K562 (cell line): Measurements from ENCODE around the gene NTF4. TPM values are rescaled to one million over a fixed set of nuclear protein-coding genes. Genes with fewer than 3 reads are reported as not detected.

Source experiments
- ATAC-seq: fragments of 200-7000 bp; cut with Tn5 transposase; 3 replicates; pipeline ENCODE4 v1.9.1; 2020; ENCODE audit warnings: moderate library complexity
- BruUV-seq: library from RNA; stranded (reverse); fragments of 400-500 nt; replicated peaks from 2 replicates; lab custom pipeline; 2021; lab: Mats Ljungman, UMichigan
- CTCF ChIA-PET: fragments of 300-600 bp; formaldehyde crosslinking; extraction: SDS; loops from one replicate; lab custom pipeline; 2021; ENCODE audit warnings: low intra/inter-chr PET ratio; lab: Yijun Ruan, JAX
- POLR2A ChIA-PET: fragments of 300-600, 350-650 bp; sonication (Branson Sonifier 250); formaldehyde crosslinking; extraction: SDS; loops from one replicate; lab custom pipeline; 2021; ENCODE audit warnings: antibody characterized with exemption, inconsistent platforms; lab: Yijun Ruan, JAX
- DNase-seq, 4 experiments: peaks; one replicate each; pipeline versions ENCODE4 v3.0.0 to v3.0.0-alpha.2; 2011 to 2018; ENCODE audit warnings: low spot score in 3 of 4, mixed read lengths in 3 of 4; ENCODE audit errors: extremely low read depth in 1 of 4
- FAIRE-seq: peaks from 2 replicates; lab custom pipeline; 2011; peaks lifted over from hg19 to GRCh38; lab: Jason Lieb, UNC
- H2AFZ ChIP-seq: 2 replicates; pipeline ENCODE4 v1.6.0; 2011; ENCODE audit warnings: low read depth, low read length, control low read depth, inconsistent platforms
- H3K27ac ChIP-seq: fragments of 200-600 bp; 3 replicates; pipeline ENCODE4 v1.8.0; 2011; ENCODE audit warnings: low read depth, mild to moderate bottlenecking, control low read depth, inconsistent platforms, low read length, moderate library complexity, mixed read lengths; ENCODE audit errors: extremely low read depth
- H3K27me3 ChIP-seq, 2 experiments: fragments of 300-600 bp in 1 of 2; 2 replicates in 1 of 2; 3 replicates in 1 of 2; pipeline versions ENCODE4 v1.6.0 to v1.8.0; 2011; ENCODE audit warnings: inconsistent platforms in 2 of 2, low read length in 2 of 2, mild to moderate bottlenecking in 1 of 2, mixed read lengths in 1 of 2, moderate library complexity in 1 of 2; ENCODE audit not compliant: control insufficient read depth in 2 of 2, insufficient read depth in 2 of 2
- H3K36me3 ChIP-seq: fragments of 300-600 bp; 3 replicates; pipeline ENCODE4 v1.8.0; 2011; ENCODE audit warnings: mild to moderate bottlenecking, low read length, inconsistent platforms; ENCODE audit not compliant: control insufficient read depth, insufficient read depth
- H3K4me1 ChIP-seq, 2 experiments: fragments of 200-600 bp in 1 of 2; replicated peaks in 1 of 2; 2 replicates in 1 of 2; 3 replicates in 1 of 2; pipeline versions ENCODE4 v1.5.1 to v1.8.0; 2011; ENCODE audit warnings: inconsistent platforms in 2 of 2, low read length in 2 of 2, mild to moderate bottlenecking in 1 of 2, mixed read lengths in 1 of 2, moderate library complexity in 1 of 2; ENCODE audit not compliant: control insufficient read depth in 2 of 2, insufficient read depth in 2 of 2
- H3K4me2 ChIP-seq: 2 replicates; pipeline ENCODE4 v1.6.1; 2011; ENCODE audit warnings: low read length, control low read depth, inconsistent platforms, mixed read lengths; ENCODE audit not compliant: insufficient read depth
- H3K4me3 ChIP-seq: fragments of 200-600 bp; sonication (generic), shearing (Covaris generic); 2 replicates; pipeline ENCODE4 v1.5.1; 2016; ENCODE audit warnings: control low read depth, inconsistent platforms
- H3K79me2 ChIP-seq: fragments of 200-600 bp; 3 replicates; pipeline ENCODE4 v1.8.0; 2011; ENCODE audit warnings: low read length, inconsistent platforms; ENCODE audit not compliant: control insufficient read depth, insufficient read depth
- H3K9ac ChIP-seq, 2 experiments: 2 replicates each; pipeline versions ENCODE4 v1.6.0 to v1.6.1; 2011; ENCODE audit warnings: low read depth in 2 of 2, low read length in 2 of 2, control low read depth in 1 of 2, inconsistent platforms in 1 of 2, mild to moderate bottlenecking in 1 of 2, mixed read lengths in 1 of 2; ENCODE audit not compliant: insufficient read depth in 1 of 2
- H3K9me1 ChIP-seq: one replicate; pipeline ENCODE4 v1.6.0; 2011; ENCODE audit warnings: inconsistent platforms, mild to moderate bottlenecking, low read length, moderate library complexity; ENCODE audit not compliant: control insufficient read depth, insufficient read depth
- H3K9me3 ChIP-seq: replicated peaks from 2 replicates; pipeline ENCODE4 v1.5.1; 2011; ENCODE audit warnings: low read depth, low read length, inconsistent platforms; ENCODE audit not compliant: control insufficient read depth, insufficient read depth
- H4K20me1 ChIP-seq: replicated peaks from 2 replicates; pipeline ENCODE4 v1.6.1; 2011; ENCODE audit warnings: low read length, inconsistent platforms, mixed read lengths; ENCODE audit not compliant: control insufficient read depth, insufficient read depth
- C11orf30 ChIP-seq: fragments of 450-650 bp; IDR thresholded peaks from 2 replicates; pipeline ENCODE4 v1.6.1; 2016; ENCODE audit warnings: low read depth, mild to moderate bottlenecking
- DNMT1 ChIP-seq: fragments of 450-650 bp; IDR thresholded peaks from 2 replicates; pipeline ENCODE4 v1.6.1; 2016; ENCODE audit warnings: antibody characterized with exemption, mild to moderate bottlenecking
- FOSL1 ChIP-seq: fragments of 200-800 bp; sonication (Bioruptor generic); conservative IDR thresholded peaks from 2 replicates; pipeline ENCODE4 v1.6.1; 2016; ENCODE audit warnings: missing genetic modification characterization, missing compliant biosample characterization
- HOXB6 ChIP-seq: fragments of 250-450 bp; sonication (Bioruptor Pico); IDR thresholded peaks from 2 replicates; pipeline ENCODE4 v1.5.1; 2022; ENCODE audit warnings: mild to moderate bottlenecking, borderline replicate concordance
- IRF2 ChIP-seq: sonication (generic); formaldehyde crosslinking; IDR thresholded peaks from 2 replicates; pipeline ENCODE4 v1.8.1; 2022; ENCODE audit warnings: mild to moderate bottlenecking, missing genetic modification reagents
- SMAD3 ChIP-seq: fragments of 450-650 bp; formaldehyde crosslinking; conservative IDR thresholded peaks from 2 replicates; pipeline ENCODE4 v1.4.0; 2020; ENCODE audit warnings: mild to moderate bottlenecking
- SRSF1 ChIP-seq: fragments of 200-400 bp; formaldehyde crosslinking; IDR thresholded peaks from 2 replicates; pipeline ENCODE4 v1.6.1; 2017; ENCODE audit warnings: mild to moderate bottlenecking, low read depth, low read length, moderate library complexity
- TAF1 ChIP-seq: IDR thresholded peaks from 2 replicates; pipeline ENCODE4 v1.6.1; 2011; ENCODE audit warnings: mild to moderate bottlenecking, low read length, moderate library complexity; ENCODE audit not compliant: insufficient read depth, control insufficient read depth, severe bottlenecking; ENCODE audit errors: extremely low read depth
- ZNF175 ChIP-seq: fragments of 200-800 bp; sonication (Bioruptor generic); IDR thresholded peaks from 2 replicates; pipeline ENCODE4 v1.6.1; 2016; ENCODE audit warnings: low read depth, mild to moderate bottlenecking, missing genetic modification characterization, missing compliant biosample characterization
- ZNF785 ChIP-seq: fragments of 250-450 bp; sonication (Bioruptor Pico); IDR thresholded peaks from 2 replicates; pipeline ENCODE4 v1.4.0; 2020; ENCODE audit warnings: mild to moderate bottlenecking
- ZSCAN29 ChIP-seq: fragments of 450-650 bp; IDR thresholded peaks from 2 replicates; pipeline ENCODE4 v1.6.1; 2017
- WGBS: fragments of 100-300 bp; shearing (Covaris generic); methylation state at CpG from one replicate; pipeline ENCODE4 v1.1.6; 2016; ENCODE audit warnings: low coverage, mixed read lengths; ENCODE audit not compliant: insufficient coverage; ENCODE audit errors: missing lambda C conversion rate; 5-methylcytosine and 5-hydroxymethylcytosine counted together
- in situ Hi-C: fragments of 300-500 bp; cut with MboI; formaldehyde crosslinking; loops from 4 replicates; pipeline ENCODE4 v1.15.0; 2018; ENCODE audit warnings: inconsistent platforms, mixed read lengths
- intact Hi-C: fragments of 100-400 bp; cut with micrococcal nuclease; formaldehyde crosslinking; loops from 2 replicates; pipeline ENCODE4 v1.14.2; 2022
- polyA plus RNA-seq, 8 experiments: library from polyadenylated mRNA; depleted of rRNA in 4 of 8; stranded (reverse) in 5 of 8; unstranded in 3 of 8; fragments of >200 nt; fragmentation: Nextera tagmentation in 2 of 8; fragmentation: Illumina TruSeq in 1 of 8; extraction: Ambion mirVana in 2 of 8; extraction: Trizol in 1 of 8; gene quantifications; 2 replicates each; pipeline versions ENCODE4 v1.2.1 to v1.2.3, GENCODE V29; 2011 to 2014; ENCODE audit warnings: inconsistent platforms in 1 of 8, missing spikeins in 1 of 8
- total RNA-seq, 7 experiments: library from RNA; depleted of rRNA in 6 of 7; stranded (reverse); fragments of >200 nt in 6 of 7; fragmentation: Illumina TruSeq in 2 of 7; extraction: Trizol in 2 of 7; gene quantifications; 2 replicates each; pipeline versions ENCODE4 v1.2.1 to v1.2.3, GENCODE V29; 2011 to 2021; ENCODE audit warnings: low replicate concordance in 1 of 7
- TF ChIP-seq, protein P1 (sequence below), 2 experiments: IDR thresholded peaks; 2 replicates each; pipeline ENCODE4 v1.6.1; 2012; ENCODE audit warnings: improper control_type of control experiment in 2 of 2, low read depth in 2 of 2, low read length in 2 of 2, borderline replicate concordance in 1 of 2
- TF ChIP-seq, protein P2 (sequence below): fragments of 450-650 bp; formaldehyde crosslinking; IDR thresholded peaks from 2 replicates; pipeline ENCODE4 v1.4.0; 2020; ENCODE audit warnings: mild to moderate bottlenecking, mixed read lengths

NTF4 gene
- total and polyA plus RNA-seq, 9 of the 15 experiments (the other 6 are each of a cell fraction or from before 2014, with no cell fraction given), result not detected

- TF ChIP-seq, protein P1, sequence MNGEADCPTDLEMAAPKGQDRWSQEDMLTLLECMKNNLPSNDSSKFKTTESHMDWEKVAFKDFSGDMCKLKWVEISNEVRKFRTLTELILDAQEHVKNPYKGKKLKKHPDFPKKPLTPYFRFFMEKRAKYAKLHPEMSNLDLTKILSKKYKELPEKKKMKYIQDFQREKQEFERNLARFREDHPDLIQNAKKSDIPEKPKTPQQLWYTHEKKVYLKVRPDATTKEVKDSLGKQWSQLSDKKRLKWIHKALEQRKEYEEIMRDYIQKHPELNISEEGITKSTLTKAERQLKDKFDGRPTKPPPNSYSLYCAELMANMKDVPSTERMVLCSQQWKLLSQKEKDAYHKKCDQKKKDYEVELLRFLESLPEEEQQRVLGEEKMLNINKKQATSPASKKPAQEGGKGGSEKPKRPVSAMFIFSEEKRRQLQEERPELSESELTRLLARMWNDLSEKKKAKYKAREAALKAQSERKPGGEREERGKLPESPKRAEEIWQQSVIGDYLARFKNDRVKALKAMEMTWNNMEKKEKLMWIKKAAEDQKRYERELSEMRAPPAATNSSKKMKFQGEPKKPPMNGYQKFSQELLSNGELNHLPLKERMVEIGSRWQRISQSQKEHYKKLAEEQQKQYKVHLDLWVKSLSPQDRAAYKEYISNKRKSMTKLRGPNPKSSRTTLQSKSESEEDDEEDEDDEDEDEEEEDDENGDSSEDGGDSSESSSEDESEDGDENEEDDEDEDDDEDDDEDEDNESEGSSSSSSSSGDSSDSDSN (IDR thresholded peaks at IDR 0.05; ENCODE audit: borderline replicate concordance in 1 of 2, low read depth in 2 of 2, low read length in 2 of 2), result 0 out of 4 replicates have a peak, but pooled peaks of 1 of the 2 experiments have one; percentile 26
Measured at GRCh38 chr19:49071860-49072547, 7.4 kb upstream of the NTF4 start (continued).

DNA sequence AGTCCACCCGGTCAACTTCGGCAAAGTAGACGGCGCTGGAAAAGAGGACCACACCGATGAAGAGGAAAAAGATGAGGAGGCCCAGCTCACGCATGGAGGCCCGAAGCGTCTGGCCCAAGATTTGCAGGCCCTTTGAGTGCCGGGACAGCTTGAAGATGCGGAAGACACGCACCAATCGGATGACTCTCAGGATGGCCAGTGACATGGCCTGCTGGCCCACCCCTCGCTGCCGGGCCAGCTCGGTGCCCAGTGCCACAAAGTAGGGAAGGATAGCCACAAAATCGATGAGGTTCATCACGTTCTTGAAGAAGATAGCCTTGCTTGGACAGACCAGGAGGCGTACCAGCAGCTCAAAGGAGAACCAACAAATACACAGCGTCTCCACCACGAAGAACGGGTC lies 5.8 kb upstream of the NTF4 start:
- ATAC-seq (no peak), DNase-seq (no peak)

More for the DNA sequence above, 5.8 kb upstream of the NTF4 start:
- TF ChIP-seq HOXB6 (no peak), ZSCAN29 (no peak), DNMT1 (no peak), SRSF1 (no peak), IRF2 (CRISPR knock-in tag) (no peak), FOSL1 (no peak), C11orf30 (no peak), ZNF785 (CRISPR knock-in tag) (no peak), ZNF175 (CRISPR knock-in tag) (no peak), SMAD3 (CRISPR knock-in tag) (no peak), TAF1 (no peak)
- TF ChIP-seq, protein P2, sequence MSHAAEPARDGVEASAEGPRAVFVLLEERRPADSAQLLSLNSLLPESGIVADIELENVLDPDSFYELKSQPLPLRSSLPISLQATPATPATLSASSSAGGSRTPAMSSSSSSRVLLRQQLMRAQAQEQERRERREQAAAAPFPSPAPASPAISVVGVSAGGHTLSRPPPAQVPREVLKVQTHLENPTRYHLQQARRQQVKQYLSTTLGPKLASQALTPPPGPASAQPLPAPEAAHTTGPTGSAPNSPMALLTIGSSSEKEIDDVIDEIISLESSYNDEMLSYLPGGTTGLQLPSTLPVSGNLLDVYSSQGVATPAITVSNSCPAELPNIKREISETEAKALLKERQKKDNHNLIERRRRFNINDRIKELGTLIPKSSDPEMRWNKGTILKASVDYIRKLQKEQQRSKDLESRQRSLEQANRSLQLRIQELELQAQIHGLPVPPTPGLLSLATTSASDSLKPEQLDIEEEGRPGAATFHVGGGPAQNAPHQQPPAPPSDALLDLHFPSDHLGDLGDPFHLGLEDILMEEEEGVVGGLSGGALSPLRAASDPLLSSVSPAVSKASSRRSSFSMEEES, result no peak
- POLR2A ChIA-PET, result interaction anchor here (0.7 to 1.6 kb wide), 5 partner anchors 10 to 62 kb away, joined by 3 to 6 read pairs (median 3); no protein-coding TSS in a partner anchor
- H3K27ac ChIP-seq, result no peak overlapping the region
- intact Hi-C loops (loop anchor here (5.0 kb wide), 1 partner anchor 283 kb away; no protein-coding TSS in a partner anchor), in situ Hi-C loops (no loop called here)
- no peaks in the 10 kb centered on the region for H4K20me1 ChIP-seq
- no peaks in the 10 kb centered on the region for H3K9me3 ChIP-seq
- no peak overlapping the region for H3K9ac ChIP-seq
- WGBS, result 36% methylated on average over 20 of the region's 21 CpGs
- no peak overlapping the region for H3K4me3 ChIP-seq
- no peaks in the 10 kb centered on the region for H3K36me3 ChIP-seq
- no peaks in the 10 kb centered on the region for H3K79me2 ChIP-seq
- no TSS peak for BruUV-seq
- peaks cover 17 to 42% of the 10 kb centered on the region in 2 experiments; a peak in 4 of 5 replicates for H3K27me3 ChIP-seq
- CTCF ChIA-PET, result no interaction called here
- FAIRE-seq, result no peak
- H3K4me1 ChIP-seq, result peaks cover 9 to 35% of the 10 kb centered on the region in 2 experiments; a peak in 4 of 5 replicates
- no peak overlapping the region for H3K4me2 ChIP-seq
- H3K9me1 ChIP-seq, result no peaks in the 10 kb centered on the region
- no peak overlapping the region for H2AFZ ChIP-seq
